Stimulated activated naive CD4-positive, alpha-beta T cell (primary cell): ENCODE data around the gene TTC21B.

Source experiments
- DNase-seq, 6 experiments: peaks; one replicate each; lab custom pipeline; 2025; lab: John Stamatoyannopoulos, UW

The TTC21B gene

GRCh38 chr2:165837122-165837521 is 116.5 kb downstream of the TTC21B start:
- DNase-seq: no peak

GRCh38 chr2:165835363-165835762 is 118.2 kb downstream of the TTC21B start:
- no peak for DNase-seq

GRCh38 chr2:165833156-165833555 is 120.4 kb downstream of the TTC21B start:
- no peak for DNase-seq

DNA sequence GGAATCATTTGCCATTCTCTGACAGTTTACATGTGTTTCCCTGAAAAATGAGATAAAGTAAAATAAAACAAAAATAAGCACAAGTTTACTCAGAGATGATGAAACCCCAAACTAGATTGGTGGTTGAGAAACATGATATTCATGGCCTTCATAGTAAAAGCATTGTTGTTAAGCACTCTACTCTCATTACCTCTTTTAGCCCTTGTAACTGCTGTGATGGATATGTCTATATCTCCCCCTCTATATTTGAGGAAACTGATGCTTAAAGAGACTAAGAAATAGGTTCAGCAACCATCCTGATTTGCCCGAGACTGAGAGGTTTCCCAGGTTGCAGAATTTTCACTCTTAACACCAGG is 125.7 kb downstream of the TTC21B start:
- DNase-seq: no peak

DNA sequence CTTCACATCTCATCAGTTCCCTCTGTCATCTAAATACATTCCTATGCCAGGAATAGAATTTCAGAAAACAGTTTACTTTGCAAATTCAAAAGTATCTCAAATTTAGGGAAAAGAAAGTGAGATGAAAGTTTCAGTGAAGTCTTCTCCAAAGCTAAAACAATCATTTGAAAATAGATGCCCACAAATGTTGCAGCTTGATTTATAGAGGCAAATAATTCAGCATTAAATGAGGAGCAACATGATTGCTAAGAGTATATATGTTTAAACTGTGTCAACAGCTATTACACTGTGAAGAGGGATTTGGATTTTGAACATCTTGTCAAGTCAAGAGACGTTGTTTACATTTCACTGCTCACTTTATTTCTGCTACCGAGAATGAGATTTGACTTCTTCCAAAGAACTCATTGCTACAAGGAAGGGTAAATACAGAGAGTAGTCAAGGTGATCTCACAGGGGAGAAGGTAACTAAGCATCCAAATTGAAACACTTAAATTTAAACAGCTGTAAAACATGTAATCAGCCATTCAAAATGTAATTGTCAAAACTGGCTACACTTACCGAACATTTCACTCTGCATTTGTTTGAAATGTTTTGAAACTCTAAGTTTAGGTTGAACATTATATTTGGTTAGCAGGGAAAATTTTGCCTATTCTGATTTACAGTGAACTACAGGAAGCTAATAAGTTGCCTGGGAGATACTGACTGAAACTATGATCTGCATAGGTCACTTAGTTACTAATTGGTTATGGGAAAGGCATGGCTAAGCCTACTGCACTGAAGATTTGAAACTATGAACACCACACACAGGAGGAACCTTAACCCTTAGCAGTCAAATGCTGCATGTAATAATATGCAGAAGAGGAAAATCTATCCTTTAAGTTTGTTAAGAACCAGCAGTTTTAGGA is 126.3 kb downstream of the TTC21B start:
- no peak for DNase-seq

DNA sequence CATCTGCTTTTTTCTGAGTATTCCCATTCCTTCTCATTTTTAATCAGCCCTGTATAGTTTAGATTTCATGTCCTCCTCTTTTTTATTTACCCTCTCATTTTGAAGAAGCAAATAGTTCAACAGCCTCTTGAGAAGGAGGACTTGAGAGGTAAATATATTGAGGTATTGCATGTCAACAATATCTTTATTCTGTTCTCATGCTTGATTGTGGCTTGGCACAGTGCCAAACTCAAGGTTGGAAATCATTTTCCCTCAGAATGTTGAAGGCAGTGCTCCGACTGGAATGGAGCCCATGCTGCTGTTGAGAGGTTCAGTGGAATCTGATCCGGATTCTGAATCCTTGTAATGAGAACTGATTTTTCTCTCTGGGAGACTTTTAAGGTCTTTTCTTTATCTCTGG is 128.5 kb downstream of the TTC21B start:
- DNase-seq: no peak
